GM18951 (cell line): ENCODE measurements around the gene PLXNA4.

ENCODE experiments used
- POLR2A ChIP-seq: IDR thresholded peaks from 4 replicates; pipeline ENCODE4 v1.6.1; 2011; ENCODE audit warnings: mild to moderate bottlenecking; ENCODE audit not compliant: insufficient read length, insufficient read depth; ENCODE audit errors: extremely low read depth
- in situ Hi-C: fragments of 300-500 bp; cut with MboI; formaldehyde crosslinking; loops from one replicate; pipeline ENCODE4 v1.12.0; 2022; ENCODE audit warnings: low sequenced_read_pairs, mixed read lengths, inconsistent platforms; ENCODE audit not compliant: unreplicated experiment

The PLXNA4 gene

DNA sequence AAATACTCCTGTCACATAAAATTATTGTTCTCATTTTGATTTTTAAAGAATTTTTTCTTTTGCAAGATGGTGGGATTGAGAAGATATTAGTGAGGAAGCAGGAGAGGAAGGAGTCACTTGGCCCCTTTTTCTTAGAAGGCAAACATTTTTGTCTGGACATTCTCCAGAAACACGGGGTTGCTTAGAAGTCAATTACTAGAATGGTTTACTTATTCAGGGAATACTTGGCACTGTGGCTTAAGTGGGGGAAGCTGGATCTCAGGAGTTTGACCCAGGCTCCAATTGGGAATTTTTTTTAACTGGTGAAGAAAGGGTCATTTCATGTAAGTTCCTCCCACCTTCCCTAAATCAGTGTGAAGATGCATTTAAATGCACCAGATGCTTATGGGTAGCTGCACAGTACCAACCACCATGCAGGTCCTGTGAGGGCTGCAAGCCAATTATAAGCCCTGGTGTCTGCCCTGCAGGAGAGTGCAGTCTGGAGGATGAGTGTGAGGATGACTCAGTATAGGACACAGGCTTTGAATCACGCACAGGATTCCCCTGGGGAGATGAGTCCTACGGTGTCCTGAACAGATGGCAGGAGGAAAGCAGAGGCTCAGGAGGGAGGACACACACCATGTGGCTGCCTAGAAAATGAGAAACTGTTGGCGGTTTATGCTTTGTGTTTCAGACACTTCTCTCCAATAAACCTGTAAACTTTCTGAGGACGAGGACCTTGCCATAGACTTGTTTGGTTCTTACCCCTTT, 299.1 kb downstream of the PLXNA4 start:
- in situ Hi-C loops: no loop called here
- TF ChIP-seq POLR2A: no peak

GRCh38 chr7:132276234-132276630, 300.0 kb downstream of the PLXNA4 start:
- no peak for TF ChIP-seq POLR2A
- in situ Hi-C loops: no loop called here

DNA sequence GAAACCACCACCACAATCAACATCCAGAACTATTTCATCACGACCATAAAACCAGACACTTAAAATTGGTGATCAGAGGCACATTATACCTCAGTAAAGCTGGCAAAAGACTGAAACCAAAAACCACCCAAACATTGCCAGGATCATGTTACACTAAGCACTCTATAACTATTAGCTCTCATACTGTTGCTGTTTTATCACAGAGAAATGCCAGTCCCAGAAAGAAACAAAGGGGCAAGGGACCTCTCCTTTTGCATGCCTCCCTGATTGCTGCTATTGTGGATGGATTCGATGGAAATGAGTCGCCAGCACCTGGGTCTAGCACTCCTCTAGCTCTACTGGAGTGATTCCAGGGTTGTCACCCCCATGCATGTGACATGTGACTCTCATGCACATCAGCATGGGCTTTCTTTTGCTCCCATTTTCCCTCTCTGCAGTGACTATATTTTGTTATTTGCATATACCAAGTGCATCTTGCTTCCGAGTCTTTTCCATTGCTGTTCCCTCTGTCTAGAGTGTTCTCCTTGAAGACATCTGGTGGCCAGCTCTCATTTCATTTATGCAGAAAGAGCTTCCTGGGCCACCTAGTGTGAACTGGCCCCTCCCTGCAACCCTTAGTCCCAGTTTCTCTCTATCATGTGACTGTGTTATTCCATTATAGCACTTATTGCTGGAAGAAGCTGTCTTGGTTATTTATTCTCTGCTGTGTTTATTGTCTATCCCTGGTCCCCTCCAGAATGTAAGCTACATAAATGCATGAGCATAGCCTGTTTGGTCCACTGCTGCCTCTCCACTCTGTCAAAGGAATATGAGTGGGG, 300.6 kb downstream of the PLXNA4 start:
- in situ Hi-C loops: no loop called here
- TF ChIP-seq POLR2A: no peak

DNA sequence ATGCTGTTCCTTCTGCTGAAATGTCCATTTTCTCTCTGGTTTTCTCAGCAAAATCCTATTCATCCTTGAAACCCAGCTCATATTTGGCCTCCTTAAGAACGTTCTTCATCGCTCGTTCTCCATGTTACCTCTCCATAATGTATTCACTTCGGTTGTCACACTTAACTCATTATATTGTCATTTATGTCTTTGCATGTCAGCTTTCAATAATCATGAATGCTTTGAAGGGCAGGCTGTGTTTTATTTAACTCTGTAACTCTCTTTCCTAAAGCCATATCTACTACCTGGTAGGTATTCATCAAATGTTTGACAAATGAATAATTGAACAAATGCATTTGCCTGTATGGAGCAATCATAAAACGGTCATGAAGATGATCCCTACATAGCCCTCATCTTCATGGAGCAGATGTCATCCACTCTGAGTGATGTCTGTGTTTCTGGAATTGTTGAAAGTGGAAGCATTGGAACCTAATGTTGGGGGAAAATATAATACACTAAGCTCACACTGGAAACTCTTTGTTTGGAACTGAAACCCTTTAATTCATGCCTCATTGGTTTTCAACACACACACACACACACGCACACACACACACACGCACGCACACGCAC, 303.4 kb downstream of the PLXNA4 start:
- TF ChIP-seq POLR2A: no peak
- in situ Hi-C loops: no loop called here

GRCh38 chr7:132270517-132270916, 305.8 kb downstream of the PLXNA4 start:
- in situ Hi-C loops: no loop called here
- no peak for TF ChIP-seq POLR2A

DNA sequence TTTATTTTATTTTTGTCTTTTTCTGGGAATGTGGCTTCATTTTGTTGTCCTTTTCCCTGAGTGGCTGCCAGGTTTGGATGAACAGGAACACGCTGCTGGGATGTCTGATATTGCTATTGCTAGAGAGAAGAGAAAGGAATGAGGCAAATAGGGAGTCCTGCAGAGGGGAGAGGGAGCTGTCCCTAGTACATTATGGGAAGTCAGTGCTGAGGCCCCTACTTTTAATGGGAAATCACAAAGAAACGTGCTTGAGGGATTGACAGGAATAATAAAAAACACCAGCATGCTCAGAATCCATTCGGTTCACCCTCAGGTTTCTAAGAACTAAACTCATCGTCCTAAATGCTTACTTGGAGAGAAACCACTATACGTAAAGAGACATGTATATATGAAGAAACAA, 306.6 kb downstream of the PLXNA4 start:
- TF ChIP-seq POLR2A: no peak
- in situ Hi-C loops: no loop called here

- in situ Hi-C loops: no loop called here
- no peak for TF ChIP-seq POLR2A
Observed at GRCh38 chr7:132263151-132263550, 313.1 kb downstream of the PLXNA4 start.

- TF ChIP-seq POLR2A: no peak
- in situ Hi-C loops: no loop called here
Observed at GRCh38 chr7:132262160-132262470, 314.2 kb downstream of the PLXNA4 start.

DNA sequence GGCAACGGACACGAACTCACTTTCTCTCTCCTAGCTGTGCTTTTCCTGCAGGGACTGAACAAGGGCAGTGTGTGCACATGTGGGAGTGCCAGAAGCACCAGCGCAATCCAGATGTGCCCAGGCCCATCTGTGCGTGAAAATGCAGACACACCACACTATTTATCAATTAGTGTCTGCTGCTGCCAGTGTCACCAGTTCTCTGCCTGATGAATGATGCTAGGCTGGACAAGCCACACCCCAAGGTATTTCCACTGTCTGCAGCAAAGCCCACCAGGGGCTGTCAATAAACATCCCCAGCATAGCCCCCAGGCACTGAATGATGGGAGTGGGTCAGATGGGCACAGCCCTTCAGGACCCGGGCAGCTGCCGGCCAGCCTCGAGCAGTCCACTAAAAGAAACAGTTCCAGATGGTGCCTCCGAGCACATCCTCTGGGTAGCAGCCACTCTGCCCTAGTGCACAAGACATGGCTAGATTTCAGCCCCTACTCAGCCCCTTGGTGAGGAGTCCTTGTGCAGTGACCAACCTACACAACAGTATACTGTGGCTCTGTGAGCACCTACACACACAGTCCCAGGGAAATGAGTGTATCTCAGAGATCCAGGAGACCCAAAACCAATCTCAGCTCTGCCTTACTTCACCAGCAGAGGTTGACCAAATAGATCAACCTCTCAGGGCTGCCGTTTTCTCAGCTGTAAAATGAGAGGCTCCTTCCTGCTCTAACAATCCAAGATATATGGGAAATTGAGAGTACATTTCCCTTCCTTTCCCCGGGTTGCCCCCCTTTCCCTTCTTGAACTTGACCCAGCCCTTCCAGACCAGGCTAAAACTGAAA, 314.7 kb downstream of the PLXNA4 start:
- no peak for TF ChIP-seq POLR2A
- in situ Hi-C loops: no loop called here

DNA sequence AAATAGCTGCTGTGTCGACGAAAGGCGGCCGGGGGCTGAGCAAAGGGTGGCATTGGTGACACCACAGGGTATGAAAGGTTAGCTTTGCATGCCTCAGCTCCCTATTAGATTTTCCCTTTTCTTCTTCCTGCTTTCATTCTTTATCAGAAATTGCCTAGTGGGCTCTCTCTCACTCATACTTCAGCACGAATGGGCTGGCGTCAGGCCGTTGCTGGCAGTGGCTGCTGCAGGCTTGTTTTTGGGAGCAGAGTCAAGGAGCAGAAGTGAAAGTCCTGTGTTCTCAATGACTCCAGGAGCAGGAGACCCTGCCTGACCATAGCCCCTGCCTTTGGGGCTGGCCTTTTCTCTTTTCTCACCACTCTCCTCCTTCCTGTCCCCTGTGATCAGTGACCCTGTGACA, 318.0 kb downstream of the PLXNA4 start:
- in situ Hi-C loops: no loop called here
- no peak for TF ChIP-seq POLR2A

GRCh38 chr7:132257253-132257652, 319.0 kb downstream of the PLXNA4 start:
- in situ Hi-C loops: no loop called here
- TF ChIP-seq POLR2A: no peak

GRCh38 chr7:132256721-132257212, 319.5 kb downstream of the PLXNA4 start:
- TF ChIP-seq POLR2A: no peak
- in situ Hi-C loops: no loop called here

DNA sequence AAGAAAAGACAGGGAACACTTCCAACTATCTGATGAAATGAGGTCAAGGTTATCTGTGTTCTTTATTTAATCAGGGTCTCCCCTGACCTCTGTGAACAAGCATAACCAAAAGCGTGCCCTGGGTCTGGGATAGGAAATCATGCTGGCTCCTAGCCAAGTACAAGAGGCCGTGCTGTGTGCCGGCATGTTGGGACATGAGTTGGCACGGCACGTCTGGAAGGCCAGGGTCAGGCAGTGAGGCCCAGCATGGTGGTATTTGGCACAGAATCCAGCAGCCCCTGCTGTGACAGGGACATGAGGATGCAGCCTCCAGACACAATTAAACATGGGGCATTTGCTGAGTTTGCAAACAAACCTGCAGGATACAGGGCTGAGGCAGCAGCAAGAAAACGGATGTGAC, 320.4 kb downstream of the PLXNA4 start:
- no peak for TF ChIP-seq POLR2A
- in situ Hi-C loops: no loop called here
